Gastrocnemius medialis (tissue), 4 donors: ENCODE measurements around the gene SSTR3.

Experiments used
- CTCF ChIP-seq, 5 experiments: fragments of 450-650 bp in 3 of 5; fragments of 200-600 bp in 2 of 5; sonication (generic) in 2 of 5; IDR thresholded peaks in 4 of 5; conservative IDR thresholded peaks in 1 of 5; 1 replicate in 4 of 5; 2 replicates in 1 of 5; pipeline ENCODE4 v1.5.1; 2016 to 2019; ENCODE audit warnings: antibody characterized with exemption in 5 of 5, mild to moderate bottlenecking in 3 of 5, moderate library complexity in 3 of 5
- POLR2A ChIP-seq, 2 donors: fragments of 450-650 bp; IDR thresholded peaks; one replicate each; pipeline ENCODE4 v1.6.1; 2017; ENCODE audit warnings: antibody characterized with exemption in 2 of 2, mild to moderate bottlenecking in 2 of 2, moderate library complexity in 2 of 2

- no peak for TF ChIP-seq CTCF (IDR thresholded peaks at IDR 0.05 in 4 of 5, conservative IDR thresholded peaks at IDR 0.05 in 1 of 5)
- no peak for TF ChIP-seq POLR2A (IDR thresholded peaks at IDR 0.05)
These were observed 21.7 kb upstream of the SSTR3 start for GRCh38 chr22:37233751-37234631.
